PC-3 (cell line): Measurements from ENCODE around the gene INSM1. TPM values are rescaled to one million over a fixed set of nuclear protein-coding genes. Genes with fewer than 3 reads are reported as not detected.

ENCODE experiments used
- ATAC-seq: fragments of 200-7000 bp; cut with Tn5 transposase; 2 replicates; pipeline ENCODE4 v1.9.1; 2020; ENCODE audit warnings: mild to moderate bottlenecking, moderate library complexity
- BruUV-seq: library from RNA; stranded (reverse); fragments of 400-500 nt; replicated peaks from 2 replicates; lab custom pipeline; 2021; lab: Mats Ljungman, UMichigan
- CTCF ChIA-PET: fragments of 300-600 bp; sonication (Branson Sonifier 250); formaldehyde crosslinking; loops from one replicate; lab custom pipeline; 2022; ENCODE audit warnings: antibody characterized with exemption; lab: Charles Lee
- POLR2A ChIA-PET: fragments of 300-600 bp; sonication (Branson Sonifier 250); formaldehyde crosslinking; loops from one replicate; lab custom pipeline; 2022; ENCODE audit warnings: antibody characterized with exemption; ENCODE audit not compliant: unreplicated experiment; lab: Charles Lee
- DNase-seq: peaks from one replicate; pipeline ENCODE4 v3.0.0-alpha.2; 2015
- H2AFZ ChIP-seq: fragments of 300-600 bp; sonication (generic); 2 replicates; pipeline ENCODE4 v1.6.0; 2016; ENCODE audit warnings: antibody characterized with exemption, low read length
- H3F3A ChIP-seq: fragments of 300-600 bp; sonication (generic); one replicate; pipeline ENCODE4 v1.6.0; 2017; ENCODE audit warnings: antibody characterized with exemption, low read length, control low read depth, mild to moderate bottlenecking; ENCODE audit not compliant: unreplicated experiment
- H3K27ac ChIP-seq: fragments of 300-600 bp; sonication (generic); 2 replicates; pipeline ENCODE4 v1.5.1; 2016; ENCODE audit warnings: mild to moderate bottlenecking, low read length
- H3K27me3 ChIP-seq: fragments of 300-600 bp; sonication (generic); 2 replicates; pipeline ENCODE4 v1.6.1; 2016; ENCODE audit warnings: low read length, mixed read lengths
- H3K36me3 ChIP-seq: fragments of 300-600 bp; sonication (generic); 2 replicates; pipeline ENCODE4 v1.6.1; 2016; ENCODE audit warnings: low read depth, mixed run types, low read length, mixed read lengths
- H3K4me1 ChIP-seq: fragments of 300-600 bp; sonication (generic); 2 replicates; pipeline ENCODE4 v1.5.1; 2016; ENCODE audit warnings: low read length; ENCODE audit not compliant: insufficient read depth
- H3K4me2 ChIP-seq: fragments of 300-600 bp; sonication (generic); 2 replicates; pipeline ENCODE4 v1.6.0; 2016; ENCODE audit warnings: low read length
- H3K4me3 ChIP-seq: fragments of 300-600 bp; sonication (generic); 2 replicates; pipeline ENCODE4 v1.5.1; 2016; ENCODE audit warnings: mild to moderate bottlenecking, low read length, mixed read lengths
- H3K79me2 ChIP-seq: fragments of 300-600 bp; sonication (generic); 2 replicates; pipeline ENCODE4 v1.6.1; 2017; ENCODE audit warnings: low read length, mixed read lengths
- H3K9ac ChIP-seq: fragments of 300-600 bp; sonication (generic); 2 replicates; pipeline ENCODE4 v1.6.0; 2016; ENCODE audit warnings: mild to moderate bottlenecking, low read length
- H3K9me2 ChIP-seq: fragments of 300-600 bp; sonication (generic); replicated peaks from 2 replicates; pipeline ENCODE4 v1.6.1; 2016; ENCODE audit warnings: mixed run types, low read length, mixed read lengths
- H3K9me3 ChIP-seq: fragments of 300-600 bp; sonication (generic); 2 replicates; pipeline ENCODE4 v1.6.1; 2016; ENCODE audit warnings: low read length, mixed read lengths
- H4K20me1 ChIP-seq: fragments of 300-600 bp; sonication (generic); 2 replicates; pipeline ENCODE4 v1.6.1; 2016; ENCODE audit warnings: low read length, mixed read lengths
- EZH2 ChIP-seq: fragments of 300-600 bp; sonication (generic); IDR thresholded peaks from one replicate; pipeline ENCODE4 v1.6.1; 2017; ENCODE audit warnings: antibody characterized with exemption, mild to moderate bottlenecking, low read length; ENCODE audit not compliant: unreplicated experiment
- EZH2phosphoT487 ChIP-seq: fragments of 300-600 bp; sonication (generic); IDR thresholded peaks from 2 replicates; pipeline ENCODE4 v1.6.1; 2018; ENCODE audit warnings: mild to moderate bottlenecking, antibody characterized with exemption, low read length, borderline replicate concordance
- intact Hi-C: fragments of 100-400 bp; cut with micrococcal nuclease; formaldehyde crosslinking; loops from 2 replicates; pipeline ENCODE4 v1.9.0; 2023
- total RNA-seq: library from RNA; depleted of rRNA; stranded (reverse); fragments of >200 nt; gene quantifications from 2 replicates; pipeline ENCODE4 v1.2.3, GENCODE V29; 2014
- TF ChIP-seq, protein P1 (sequence below): fragments of 300-600 bp; sonication (generic); conservative IDR thresholded peaks from 2 replicates; pipeline ENCODE4 v1.5.1; 2017; ENCODE audit warnings: antibody characterized with exemption, low read depth, mild to moderate bottlenecking, low read length

Gene INSM1
- total RNA-seq, 1 experiment from 2014 or later, result 0.04 TPM

DNA sequence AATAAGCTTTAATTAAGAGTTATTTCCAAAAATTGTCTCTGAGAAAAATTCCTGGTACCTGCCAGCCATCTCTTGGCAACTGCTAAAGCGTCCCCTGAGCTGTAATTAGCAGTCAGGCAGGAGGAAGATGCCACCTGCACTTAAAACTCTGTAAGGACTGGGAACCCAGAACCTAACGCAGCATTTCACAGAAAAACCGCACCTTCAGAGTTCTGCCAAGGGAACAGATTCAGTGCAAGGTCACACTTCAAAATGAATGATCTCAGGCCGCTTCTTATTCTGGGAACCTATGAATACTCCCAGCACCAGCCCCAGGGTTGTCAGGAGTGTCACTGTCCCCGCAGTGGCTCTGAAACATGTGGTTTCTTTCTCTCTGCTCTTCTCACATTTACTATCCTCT is 36.7 kb downstream of the INSM1 start:
- no TSS peak for BruUV-seq
- Histone ChIP-seq H3K4me3 (no peak overlapping the region), H3K9me2 (no peaks in the 10 kb centered on the region), H3K79me2 (no peaks in the 10 kb centered on the region), H4K20me1 (no peaks in the 10 kb centered on the region), H3K4me1 (no peaks in the 10 kb centered on the region), H3K27me3 (no peaks in the 10 kb centered on the region), H3K9me3 (no peaks in the 10 kb centered on the region), H3K4me2 (no peak overlapping the region), H3K9ac (no peak overlapping the region), H2AFZ (no peak overlapping the region), H3F3A (no peaks in the 10 kb centered on the region), H3K27ac (no peak overlapping the region), H3K36me3 (no peaks in the 10 kb centered on the region)
- intact Hi-C loops, result no loop called here
- TF ChIP-seq EZH2 (no peak), EZH2phosphoT487 (no peak)
- TF ChIP-seq, protein P1, sequence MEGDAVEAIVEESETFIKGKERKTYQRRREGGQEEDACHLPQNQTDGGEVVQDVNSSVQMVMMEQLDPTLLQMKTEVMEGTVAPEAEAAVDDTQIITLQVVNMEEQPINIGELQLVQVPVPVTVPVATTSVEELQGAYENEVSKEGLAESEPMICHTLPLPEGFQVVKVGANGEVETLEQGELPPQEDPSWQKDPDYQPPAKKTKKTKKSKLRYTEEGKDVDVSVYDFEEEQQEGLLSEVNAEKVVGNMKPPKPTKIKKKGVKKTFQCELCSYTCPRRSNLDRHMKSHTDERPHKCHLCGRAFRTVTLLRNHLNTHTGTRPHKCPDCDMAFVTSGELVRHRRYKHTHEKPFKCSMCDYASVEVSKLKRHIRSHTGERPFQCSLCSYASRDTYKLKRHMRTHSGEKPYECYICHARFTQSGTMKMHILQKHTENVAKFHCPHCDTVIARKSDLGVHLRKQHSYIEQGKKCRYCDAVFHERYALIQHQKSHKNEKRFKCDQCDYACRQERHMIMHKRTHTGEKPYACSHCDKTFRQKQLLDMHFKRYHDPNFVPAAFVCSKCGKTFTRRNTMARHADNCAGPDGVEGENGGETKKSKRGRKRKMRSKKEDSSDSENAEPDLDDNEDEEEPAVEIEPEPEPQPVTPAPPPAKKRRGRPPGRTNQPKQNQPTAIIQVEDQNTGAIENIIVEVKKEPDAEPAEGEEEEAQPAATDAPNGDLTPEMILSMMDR, result no peak
- POLR2A ChIA-PET, result no interaction called here
- ATAC-seq, result no peak
- no peak for DNase-seq
- CTCF ChIA-PET, result no interaction called here

DNA sequence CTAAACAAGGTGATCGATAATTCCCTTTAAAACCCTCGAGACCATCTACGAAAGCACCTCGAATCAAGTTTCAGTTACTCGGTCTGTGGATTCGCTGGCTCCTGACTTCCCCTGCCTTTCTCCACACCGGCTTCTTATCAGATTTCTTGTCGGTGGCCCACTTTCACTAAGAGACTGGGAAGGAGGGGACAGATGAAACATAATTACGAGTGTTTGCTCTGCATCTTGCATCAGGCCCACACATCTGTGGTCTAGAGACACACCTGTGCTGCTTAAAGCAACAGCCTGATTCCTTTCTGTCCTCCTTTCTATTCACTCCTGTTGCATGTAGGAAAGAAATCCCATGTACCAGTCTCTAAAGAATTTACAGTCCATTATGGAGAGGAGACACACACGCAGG is 37.7 kb downstream of the INSM1 start:
- Histone ChIP-seq H3K4me1 (no peaks in the 10 kb centered on the region), H3K36me3 (no peaks in the 10 kb centered on the region), H3K27me3 (no peaks in the 10 kb centered on the region), H3K79me2 (no peaks in the 10 kb centered on the region), H4K20me1 (no peaks in the 10 kb centered on the region), H3K9me2 (no peaks in the 10 kb centered on the region), H3K4me2 (no peak overlapping the region), H3K4me3 (no peak overlapping the region), H3K27ac (no peak overlapping the region), H3K9ac (no peak overlapping the region), H3F3A (no peaks in the 10 kb centered on the region), H3K9me3 (no peaks in the 10 kb centered on the region), H2AFZ (no peak overlapping the region)
- DNase-seq, result no peak
- no TSS peak for BruUV-seq
- ChIA-PET CTCF (no interaction called here), POLR2A (no interaction called here)
- no peak for TF ChIP-seq EZH2phosphoT487
- no peak for ATAC-seq
- intact Hi-C loops, result no loop called here

DNA sequence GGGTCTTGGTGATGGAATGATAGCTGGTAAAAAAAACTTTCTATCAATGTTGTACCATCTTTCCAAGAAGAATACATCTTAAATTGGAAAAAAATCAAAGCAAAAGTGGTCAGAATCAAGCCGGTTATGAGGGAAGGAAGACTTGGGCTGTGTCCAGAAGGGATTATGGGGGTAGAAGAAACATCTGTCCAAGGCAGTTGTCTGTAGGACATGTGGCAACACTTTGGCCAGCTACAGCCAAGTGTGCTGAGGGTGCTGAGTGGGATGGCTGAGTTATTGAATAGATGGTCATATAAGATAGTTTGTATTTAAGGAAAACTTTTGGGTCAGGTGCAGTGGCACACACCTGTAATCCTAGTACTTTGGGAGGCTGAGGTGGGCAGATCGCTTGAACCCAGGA is 38.4 kb downstream of the INSM1 start:
- no peaks in the 10 kb centered on the region for H3K4me1 ChIP-seq
- no peak for DNase-seq
- no peak for ATAC-seq
- TF ChIP-seq EZH2phosphoT487, result no peak
- TF ChIP-seq, protein P1, result no peak
- TF ChIP-seq EZH2, result no peak
- intact Hi-C loops, result no loop called here
- ChIA-PET CTCF (interaction anchor here (0.6 kb wide), 1 partner anchor 664 kb away, joined by 3 read pairs; no protein-coding TSS in a partner anchor), POLR2A (no interaction called here)
- H3K79me2 ChIP-seq, result no peaks in the 10 kb centered on the region
- H3K9me3 ChIP-seq, result no peaks in the 10 kb centered on the region
- no peak overlapping the region for H3K4me3 ChIP-seq
- no peak overlapping the region for H2AFZ ChIP-seq
- no peaks in the 10 kb centered on the region for H3K27me3 ChIP-seq
- H3K9me2 ChIP-seq, result no peaks in the 10 kb centered on the region
- BruUV-seq, result no TSS peak
- H3K9ac ChIP-seq, result no peak overlapping the region
- no peaks in the 10 kb centered on the region for H3F3A ChIP-seq
- H3K4me2 ChIP-seq, result no peak overlapping the region
- no peaks in the 10 kb centered on the region for H4K20me1 ChIP-seq
- no peaks in the 10 kb centered on the region for H3K36me3 ChIP-seq
- H3K27ac ChIP-seq, result no peak overlapping the region
